Stomach smooth muscle (tissue), 2 donors: ENCODE measurements around the gene MUC3A.
"Not testable (repeated sequence)": the region's sequence is repeated elsewhere in the genome, so short reads cannot be mapped to it uniquely, and the experiment has no call there.

Experiments used
- H3K27ac ChIP-seq: one replicate; pipeline ENCODE4 v1.7.0; 2013; ENCODE audit warnings: mild to moderate bottlenecking, low read length, inconsistent platforms
- H3K27me3 ChIP-seq, 2 donors: one replicate each; pipeline ENCODE4 v1.7.0; 2013; ENCODE audit warnings: low read length in 2 of 2; ENCODE audit not compliant: insufficient read depth in 2 of 2, control insufficient read depth in 1 of 2
- H3K36me3 ChIP-seq, 2 donors: one replicate each; pipeline ENCODE4 v1.7.0; 2013; ENCODE audit warnings: low read length in 2 of 2; ENCODE audit not compliant: control insufficient read depth in 2 of 2, insufficient read depth in 2 of 2
- H3K4me1 ChIP-seq: one replicate; pipeline ENCODE4 v1.7.0; 2013; ENCODE audit warnings: low read length; ENCODE audit not compliant: control insufficient read depth, insufficient read depth
- H3K4me3 ChIP-seq, 2 donors: one replicate each; pipeline ENCODE4 v1.7.0; 2013; ENCODE audit warnings: low read length in 2 of 2
- H3K9ac ChIP-seq, 2 donors: one replicate each; pipeline ENCODE4 v1.7.0; 2013; ENCODE audit warnings: low read length in 2 of 2, mild to moderate bottlenecking in 1 of 2
- H3K9me3 ChIP-seq, 2 donors: one replicate each; pipeline ENCODE4 v1.7.0; 2013; ENCODE audit warnings: low read length in 2 of 2; ENCODE audit not compliant: control insufficient read depth in 2 of 2
- donor health status: healthy.
- donor health status: Pancreatic carcinoma.

Gene MUC3A

DNA sequence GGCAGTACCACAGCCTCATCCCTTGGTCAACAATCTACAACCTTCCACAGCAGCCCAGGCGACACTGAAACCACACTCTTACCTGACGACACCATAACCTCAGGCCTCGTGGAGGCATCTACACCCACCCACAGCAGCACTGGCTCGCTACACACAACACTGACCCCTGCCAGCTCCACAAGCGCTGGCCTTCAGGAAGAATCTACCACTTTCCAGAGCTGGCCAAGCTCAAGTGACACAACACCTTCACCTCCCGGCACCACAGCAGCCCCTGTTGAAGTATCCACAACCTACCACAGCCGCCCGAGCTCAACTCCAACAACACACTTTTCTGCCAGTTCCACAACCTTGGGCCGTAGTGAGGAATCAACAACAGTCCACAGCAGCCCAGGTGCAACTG, 45.3 kb downstream of the MUC3A start:
- not testable (repeated sequence) for H3K27ac ChIP-seq

DNA sequence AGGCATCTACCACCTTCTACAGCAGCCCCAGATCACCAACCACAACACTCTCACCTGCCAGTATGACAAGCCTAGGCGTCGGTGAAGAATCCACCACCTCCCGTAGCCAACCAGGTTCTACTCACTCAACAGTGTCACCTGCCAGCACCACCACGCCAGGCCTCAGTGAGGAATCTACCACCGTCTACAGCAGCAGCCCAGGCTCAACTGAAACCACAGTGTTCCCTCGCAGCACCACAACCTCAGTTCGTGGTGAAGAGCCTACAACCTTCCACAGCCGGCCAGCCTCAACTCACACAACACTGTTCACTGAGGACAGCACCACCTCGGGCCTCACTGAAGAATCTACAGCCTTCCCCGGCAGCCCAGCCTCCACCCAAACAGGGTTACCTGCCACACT, 49.2 kb downstream of the MUC3A start:
- not testable (repeated sequence) for H3K27ac ChIP-seq, H3K36me3 ChIP-seq, H3K9me3 ChIP-seq, H3K4me3 ChIP-seq, H3K4me1 ChIP-seq, H3K27me3 ChIP-seq, H3K9ac ChIP-seq

More for the DNA sequence above, 45.3 kb downstream of the MUC3A start:
- not testable (repeated sequence) for H3K9me3 ChIP-seq, H3K4me3 ChIP-seq, H3K27me3 ChIP-seq, H3K9ac ChIP-seq, H3K36me3 ChIP-seq, H3K4me1 ChIP-seq

DNA sequence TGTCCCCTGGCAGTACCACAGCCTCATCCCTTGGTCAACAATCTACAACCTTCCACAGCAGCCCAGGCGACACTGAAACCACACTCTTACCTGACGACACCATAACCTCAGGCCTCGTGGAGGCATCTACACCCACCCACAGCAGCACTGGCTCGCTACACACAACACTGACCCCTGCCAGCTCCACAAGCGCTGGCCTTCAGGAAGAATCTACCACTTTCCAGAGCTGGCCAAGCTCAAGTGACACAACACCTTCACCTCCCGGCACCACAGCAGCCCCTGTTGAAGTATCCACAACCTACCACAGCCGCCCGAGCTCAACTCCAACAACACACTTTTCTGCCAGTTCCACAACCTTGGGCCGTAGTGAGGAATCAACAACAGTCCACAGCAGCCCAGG, 50.0 kb downstream of the MUC3A start:
- not testable (repeated sequence) for H3K9ac ChIP-seq, H3K4me3 ChIP-seq, H3K27me3 ChIP-seq, H3K36me3 ChIP-seq, H3K4me1 ChIP-seq, H3K27ac ChIP-seq, H3K9me3 ChIP-seq

DNA sequence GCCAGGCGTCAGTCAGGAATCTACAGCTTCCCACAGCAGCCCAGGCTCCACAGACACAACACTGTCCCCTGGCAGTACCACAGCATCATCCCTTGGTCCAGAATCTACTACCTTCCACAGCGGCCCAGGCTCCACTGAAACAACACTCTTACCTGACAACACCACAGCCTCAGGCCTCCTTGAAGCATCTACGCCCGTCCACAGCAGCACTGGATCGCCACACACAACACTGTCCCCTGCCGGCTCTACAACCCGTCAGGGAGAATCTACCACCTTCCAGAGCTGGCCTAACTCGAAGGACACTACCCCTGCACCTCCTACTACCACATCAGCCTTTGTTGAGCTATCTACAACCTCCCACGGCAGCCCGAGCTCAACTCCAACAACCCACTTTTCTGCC, 50.7 kb downstream of the MUC3A start:
- not testable (repeated sequence) for H3K27ac ChIP-seq, H3K36me3 ChIP-seq, H3K9me3 ChIP-seq, H3K4me1 ChIP-seq, H3K4me3 ChIP-seq, H3K9ac ChIP-seq, H3K27me3 ChIP-seq

DNA sequence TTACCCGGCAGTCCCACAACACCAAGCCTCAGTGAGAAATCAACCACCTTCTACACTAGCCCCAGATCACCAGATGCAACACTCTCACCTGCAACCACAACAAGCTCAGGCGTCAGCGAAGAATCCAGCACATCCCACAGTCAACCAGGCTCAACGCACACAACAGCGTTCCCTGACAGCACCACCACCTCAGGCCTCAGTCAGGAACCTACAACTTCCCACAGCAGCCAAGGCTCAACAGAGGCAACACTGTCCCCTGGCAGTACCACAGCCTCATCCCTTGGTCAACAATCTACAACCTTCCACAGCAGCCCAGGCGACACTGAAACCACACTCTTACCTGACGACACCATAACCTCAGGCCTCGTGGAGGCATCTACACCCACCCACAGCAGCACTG, 53.0 kb downstream of the MUC3A start:
- H3K9ac ChIP-seq, H3K4me1 ChIP-seq, H3K27me3 ChIP-seq, H3K27ac ChIP-seq, H3K4me3 ChIP-seq, H3K9me3 ChIP-seq, H3K36me3 ChIP-seq: not testable (repeated sequence)

DNA sequence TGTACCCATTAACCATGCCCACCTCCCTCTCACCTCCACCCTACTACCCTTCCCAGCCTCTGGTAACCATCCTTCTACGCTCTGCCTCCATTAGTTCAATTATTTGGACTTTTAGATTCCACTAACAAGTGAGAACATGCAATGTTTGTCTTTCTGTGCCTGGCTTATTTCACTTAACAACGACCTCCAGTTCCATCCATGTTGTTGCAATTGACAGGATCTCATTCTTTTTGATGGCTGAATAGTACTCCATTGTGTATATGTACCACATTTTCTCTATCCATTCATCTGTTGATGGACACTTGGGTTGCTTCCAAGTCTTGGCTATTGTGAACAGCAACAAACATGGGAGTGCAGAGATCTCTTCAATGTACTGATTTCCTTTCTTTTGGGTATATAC, 58.0 kb downstream of the MUC3A start:
- H3K36me3 ChIP-seq, H3K27me3 ChIP-seq, H3K4me3 ChIP-seq, H3K9me3 ChIP-seq, H3K4me1 ChIP-seq, H3K9ac ChIP-seq, H3K27ac ChIP-seq: not testable (repeated sequence)

DNA sequence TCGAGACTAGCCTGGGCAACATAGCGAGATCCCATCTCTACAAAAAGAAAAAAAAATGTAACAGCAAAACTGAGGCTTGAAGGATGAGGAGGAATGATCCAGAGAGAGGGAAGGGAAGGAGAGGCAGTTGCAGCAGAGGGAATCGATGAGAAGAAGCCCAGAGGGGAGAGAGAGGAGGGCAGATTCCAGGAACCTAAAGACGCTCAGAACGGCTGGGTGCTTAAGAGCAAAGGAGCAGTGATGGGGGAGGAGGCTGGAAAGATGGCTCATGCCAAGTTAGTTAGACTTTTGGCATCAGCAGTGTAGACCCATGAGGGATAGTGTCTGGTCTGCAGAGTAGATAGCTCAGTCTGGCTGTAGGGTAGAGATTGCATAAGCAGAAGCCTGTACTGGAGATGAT, 60.3 kb downstream of the MUC3A start:
- Histone ChIP-seq H3K9me3 (no peaks in the 10 kb centered on the region), H3K4me1 (no peaks in the 10 kb centered on the region), H3K9ac (no peak overlapping the region), H3K27me3 (peaks cover 0 to 3% of the 10 kb centered on the region in 2 donors), H3K27ac (no peak overlapping the region), H3K4me3 (no peak overlapping the region), H3K36me3 (no peaks in the 10 kb centered on the region)

DNA sequence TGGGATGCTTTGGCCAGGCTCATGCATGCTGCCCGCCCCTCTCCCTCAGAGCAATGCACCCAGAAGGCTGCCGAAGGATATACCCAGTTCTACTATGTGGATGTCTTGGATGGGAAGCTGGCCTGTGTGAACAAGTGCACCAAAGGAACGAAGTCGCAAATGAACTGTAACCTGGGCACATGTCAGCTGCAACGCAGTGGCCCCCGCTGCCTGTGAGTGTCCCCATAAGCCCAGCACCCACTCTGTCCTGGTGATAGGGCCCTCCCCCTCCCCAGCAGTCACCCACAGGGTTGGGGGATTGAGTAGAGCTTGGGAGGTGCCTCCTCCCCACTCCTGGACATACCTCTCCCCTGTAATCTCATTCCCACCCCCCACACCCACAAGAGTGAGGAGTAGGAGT, 63.6 kb downstream of the MUC3A start:
- Histone ChIP-seq H3K9ac (no peak overlapping the region), H3K4me3 (no peak overlapping the region), H3K4me1 (peaks cover 9% of the 10 kb centered on the region), H3K9me3 (no peaks in the 10 kb centered on the region), H3K27ac (no peak overlapping the region), H3K36me3 (no peaks in the 10 kb centered on the region), H3K27me3 (peaks cover 12 to 13% of the 10 kb centered on the region in 2 donors)

DNA sequence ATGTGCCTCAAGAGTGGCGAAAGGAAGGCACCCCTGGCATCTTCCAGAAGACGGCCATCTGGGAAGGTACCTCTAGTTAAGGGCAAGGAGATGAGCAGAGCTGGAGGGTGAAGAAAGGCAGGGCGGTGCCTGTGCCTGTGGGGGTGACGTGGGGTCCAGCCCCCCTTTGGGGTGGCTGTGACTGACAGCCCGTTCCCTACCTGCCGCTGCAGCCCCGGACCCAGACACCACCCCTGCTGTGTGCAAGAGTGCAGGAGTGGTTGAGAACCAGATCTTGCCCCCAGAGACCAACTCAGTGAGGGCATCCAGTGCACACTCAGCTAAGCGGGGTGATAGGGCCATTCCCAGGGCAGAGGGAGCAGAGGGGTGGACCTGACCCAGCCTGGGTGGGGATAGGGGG, 66.3 kb downstream of the MUC3A start:
- Histone ChIP-seq H3K36me3 (no peaks in the 10 kb centered on the region), H3K9ac (no peak overlapping the region), H3K9me3 (no peaks in the 10 kb centered on the region), H3K27ac (no peak overlapping the region), H3K4me1 (peaks cover 9% of the 10 kb centered on the region), H3K4me3 (no peak overlapping the region), H3K27me3 (peaks cover 13 to 14% of the 10 kb centered on the region in 2 donors)

DNA sequence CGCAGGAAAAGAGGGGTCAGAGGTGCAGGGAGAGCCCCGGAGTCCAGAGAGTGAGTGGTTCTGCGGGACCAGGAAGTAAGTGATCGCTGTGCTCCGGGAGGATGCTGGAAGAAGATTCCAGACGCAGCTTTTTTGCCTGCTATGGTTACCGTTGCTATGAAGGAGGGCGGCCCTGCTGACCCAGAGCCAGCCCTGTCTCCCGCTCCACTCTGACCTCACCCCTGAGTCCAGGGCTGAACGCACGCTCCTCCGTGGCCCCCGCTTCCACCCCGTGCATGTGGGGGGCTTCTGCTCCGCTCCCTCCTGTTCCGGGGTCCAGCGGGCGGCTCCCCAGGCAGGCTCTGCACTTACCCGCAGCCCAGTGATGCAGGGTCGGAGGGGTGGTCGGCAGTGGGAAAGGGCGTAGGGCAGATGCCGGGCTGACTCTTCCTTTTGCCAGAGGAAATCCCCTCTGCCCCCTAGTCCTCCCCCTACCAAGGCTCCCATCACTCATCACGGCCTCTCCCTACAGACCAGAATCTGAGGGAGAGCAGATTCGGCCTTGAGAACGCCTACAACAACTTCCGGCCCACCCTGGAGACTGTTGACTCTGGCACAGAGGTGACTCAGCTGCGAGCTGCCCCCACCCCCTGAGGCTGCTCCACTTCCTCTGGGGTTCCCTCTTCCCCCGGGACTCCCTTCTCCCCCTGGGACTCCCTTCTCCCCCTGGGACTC, 67.9 kb downstream of the MUC3A start:
- Histone ChIP-seq H3K9me3 (no peaks in the 10 kb centered on the region), H3K4me3 (peak overlapping the region; percentile 51 to 66), H3K4me1 (peaks cover 9% of the 10 kb centered on the region), H3K27me3 (peaks cover 14 to 16% of the 10 kb centered on the region in 2 donors), H3K9ac (peak overlapping the region; percentile 36 to 45), H3K36me3 (no peaks in the 10 kb centered on the region), H3K27ac (no peak overlapping the region)
